IPS-15b (cell line): Measurements from ENCODE around the gene MRPS23.

Experiments used
- H3K27me3 ChIP-seq: one replicate; pipeline ENCODE4 v1.6.1; 2013; ENCODE audit warnings: low read length; ENCODE audit not compliant: control insufficient read depth, insufficient read depth
- H3K36me3 ChIP-seq: one replicate; pipeline ENCODE4 v1.6.1; 2013; ENCODE audit warnings: low read length; ENCODE audit not compliant: control insufficient read depth, insufficient read depth
- H3K4me1 ChIP-seq: one replicate; pipeline ENCODE4 v1.6.1; 2013; ENCODE audit warnings: mild to moderate bottlenecking, low read length; ENCODE audit not compliant: control insufficient read depth, insufficient read depth
- H3K4me3 ChIP-seq: one replicate; pipeline ENCODE4 v1.5.1; 2013; ENCODE audit warnings: low read depth, low read length
- H3K9ac ChIP-seq: one replicate; pipeline ENCODE4 v1.6.1; 2013; ENCODE audit warnings: low read depth, mild to moderate bottlenecking, low read length
- H3K9me3 ChIP-seq: one replicate; pipeline ENCODE4 v1.6.1; 2013; ENCODE audit warnings: mild to moderate bottlenecking, low read length; ENCODE audit not compliant: control insufficient read depth, insufficient read depth

The MRPS23 gene

DNA sequence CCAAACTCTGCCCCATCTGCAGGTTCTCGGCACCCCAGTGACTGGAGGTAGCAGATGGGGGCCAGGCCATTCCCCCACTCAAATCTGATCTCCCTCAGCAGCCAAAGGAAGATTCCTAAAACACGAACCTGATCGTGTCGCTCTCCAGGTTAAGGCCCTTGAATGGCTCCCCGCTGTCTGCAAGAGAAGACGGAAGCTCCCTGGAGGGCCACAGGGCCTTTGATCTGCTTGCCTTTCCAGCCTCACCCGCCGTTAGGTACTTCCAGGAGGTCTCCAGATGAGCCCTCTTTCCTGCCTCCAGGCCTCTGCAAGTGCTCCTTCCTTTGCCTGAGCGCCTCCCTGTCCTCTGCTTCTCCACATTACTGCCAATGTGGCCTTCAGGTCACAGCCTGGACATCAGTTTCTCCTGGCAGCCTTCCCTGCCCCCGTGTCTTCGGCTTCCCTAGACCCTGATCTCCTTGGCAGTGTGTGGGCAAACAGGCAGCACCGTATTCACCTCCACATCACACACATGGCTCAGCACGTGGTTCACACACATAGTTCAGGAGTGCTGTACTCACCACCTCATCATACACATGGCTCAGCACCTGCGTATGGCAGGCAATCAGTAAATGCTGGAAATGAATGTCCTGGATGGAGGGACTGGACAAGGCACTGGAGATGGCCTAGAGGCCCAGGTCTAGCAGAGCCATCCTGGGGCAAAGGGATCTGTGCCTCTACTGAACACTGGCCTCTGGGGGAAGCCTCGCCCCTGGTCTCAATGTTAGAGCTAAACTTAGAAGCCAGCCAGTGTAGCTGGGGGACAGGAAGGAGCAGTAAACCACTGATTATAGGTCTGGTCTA is 26.4 kb upstream of the MRPS23 start:
- Histone ChIP-seq H3K27me3 (peaks cover 56% of the 10 kb centered on the region), H3K36me3 (no peaks in the 10 kb centered on the region), H3K4me1 (peaks cover 30% of the 10 kb centered on the region), H3K9me3 (no peaks in the 10 kb centered on the region), H3K4me3 (peak overlapping the region; percentile 4), H3K9ac (no peak overlapping the region)

DNA sequence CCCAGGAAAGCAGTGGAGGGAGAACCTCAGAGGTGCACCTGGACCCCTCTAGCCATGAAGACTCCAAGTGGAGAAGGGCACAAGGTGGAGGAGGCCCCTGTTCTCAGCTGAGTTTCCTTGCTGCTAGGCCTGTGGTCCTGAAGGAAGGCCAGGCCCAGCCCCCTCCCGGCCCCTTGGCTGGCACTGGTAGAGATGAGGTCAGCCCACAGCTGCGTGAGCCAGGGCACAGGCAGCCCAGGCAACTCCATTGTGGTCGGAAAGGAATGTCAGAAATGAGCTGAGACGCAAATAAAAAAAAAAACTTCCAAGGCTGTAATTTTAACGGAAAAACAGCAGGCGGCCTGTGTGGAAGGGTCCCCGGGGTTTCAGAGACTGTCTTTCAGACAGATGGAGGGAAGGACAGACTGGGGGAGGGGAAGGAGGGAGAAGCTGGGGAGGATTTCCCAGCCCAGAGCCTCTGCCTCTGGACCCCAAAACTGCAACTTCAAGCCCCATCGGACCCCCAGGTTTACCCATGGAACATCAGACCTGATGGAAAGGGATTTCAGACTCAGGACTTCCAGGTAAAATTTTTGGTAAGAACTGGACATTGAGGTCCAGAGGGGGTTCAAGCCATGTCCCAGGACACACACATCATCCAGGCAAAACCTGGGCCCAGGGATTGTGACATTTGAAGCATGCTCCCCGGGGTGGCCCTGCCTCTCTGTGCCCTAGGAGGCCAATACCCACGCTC is 25.6 kb upstream of the MRPS23 start:
- peak overlapping the region; percentile 26 for H3K4me3 ChIP-seq
- H3K9me3 ChIP-seq, result no peaks in the 10 kb centered on the region
- peaks cover 2% of the 10 kb centered on the region for H3K36me3 ChIP-seq
- no peak overlapping the region for H3K9ac ChIP-seq
- peaks cover 30% of the 10 kb centered on the region for H3K4me1 ChIP-seq
- peaks cover 56% of the 10 kb centered on the region for H3K27me3 ChIP-seq

DNA sequence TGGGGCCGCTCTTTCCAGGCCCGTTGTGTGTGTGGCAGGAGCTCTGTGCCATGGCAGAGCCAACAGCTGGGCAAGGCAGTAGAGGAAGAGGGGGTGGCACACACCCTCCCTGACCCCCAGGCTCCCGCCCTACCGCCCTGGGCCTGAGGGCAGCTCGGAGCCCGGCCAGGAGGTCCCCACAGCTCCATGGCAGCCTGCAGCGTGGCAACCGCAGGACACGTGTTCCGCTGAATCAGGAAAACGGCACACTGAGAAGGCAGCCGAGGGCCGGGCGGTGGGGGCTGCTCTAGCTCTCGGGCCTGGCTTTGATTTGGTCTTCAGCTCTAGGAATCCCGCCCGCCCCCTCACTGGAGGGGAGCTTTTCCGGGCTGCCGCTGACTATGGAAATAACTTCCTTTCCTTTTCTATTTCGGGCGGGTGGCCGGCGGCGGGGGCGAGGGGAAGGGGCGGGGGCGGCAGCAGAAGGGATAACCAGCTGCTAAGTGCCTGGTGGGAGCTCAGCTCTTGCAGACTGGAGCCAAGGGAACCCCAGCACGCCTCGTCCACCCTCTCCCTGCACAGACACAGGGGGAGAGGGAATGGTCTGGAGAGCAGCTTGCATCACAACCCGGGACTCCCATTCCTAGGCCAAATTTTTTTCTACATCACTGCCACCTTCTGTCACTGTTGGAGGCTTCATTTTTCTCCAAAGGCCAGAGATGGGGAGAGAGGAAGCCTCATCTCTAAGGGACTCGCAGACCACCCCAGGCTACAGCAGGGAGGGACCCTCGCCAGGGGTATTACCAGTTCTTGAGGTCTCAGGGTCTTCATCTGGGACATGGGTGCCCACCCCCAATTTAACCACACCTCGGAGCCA is 24.8 kb upstream of the MRPS23 start:
- H3K27me3 ChIP-seq, result peaks cover 52% of the 10 kb centered on the region
- H3K4me3 ChIP-seq, result peak overlapping the region; percentile 26
- H3K4me1 ChIP-seq, result peaks cover 30% of the 10 kb centered on the region

DNA sequence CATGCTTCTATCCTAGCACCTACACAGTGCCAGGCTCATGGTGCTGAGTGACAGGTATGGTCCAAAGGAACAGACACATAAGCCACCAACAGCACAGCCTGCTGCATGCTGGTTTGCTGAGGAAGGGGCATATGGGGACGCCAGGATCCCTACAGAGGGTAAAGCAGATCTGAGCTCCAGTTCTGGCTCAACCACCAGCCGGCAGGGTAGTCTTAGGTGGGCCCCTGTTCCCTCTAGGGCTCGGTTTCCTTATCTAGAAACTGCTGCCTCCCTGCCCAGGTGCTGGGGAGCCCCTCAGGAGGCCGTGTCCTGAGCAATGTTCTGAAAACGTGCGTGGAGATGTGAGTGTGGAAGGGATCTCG is 24.2 kb upstream of the MRPS23 start:
- peaks cover 51% of the 10 kb centered on the region for H3K27me3 ChIP-seq
- H3K9me3 ChIP-seq, result no peaks in the 10 kb centered on the region
- H3K4me1 ChIP-seq, result peaks cover 27% of the 10 kb centered on the region
- H3K36me3 ChIP-seq, result peaks cover 4% of the 10 kb centered on the region
- peak overlapping the region; percentile 8 for H3K4me3 ChIP-seq
- peak overlapping the region; percentile 60 for H3K9ac ChIP-seq

More for the DNA sequence above, 24.8 kb upstream of the MRPS23 start:
- H3K36me3 ChIP-seq, result peaks cover 4% of the 10 kb centered on the region
- no peaks in the 10 kb centered on the region for H3K9me3 ChIP-seq
- peak overlapping the region; percentile 60 for H3K9ac ChIP-seq

DNA sequence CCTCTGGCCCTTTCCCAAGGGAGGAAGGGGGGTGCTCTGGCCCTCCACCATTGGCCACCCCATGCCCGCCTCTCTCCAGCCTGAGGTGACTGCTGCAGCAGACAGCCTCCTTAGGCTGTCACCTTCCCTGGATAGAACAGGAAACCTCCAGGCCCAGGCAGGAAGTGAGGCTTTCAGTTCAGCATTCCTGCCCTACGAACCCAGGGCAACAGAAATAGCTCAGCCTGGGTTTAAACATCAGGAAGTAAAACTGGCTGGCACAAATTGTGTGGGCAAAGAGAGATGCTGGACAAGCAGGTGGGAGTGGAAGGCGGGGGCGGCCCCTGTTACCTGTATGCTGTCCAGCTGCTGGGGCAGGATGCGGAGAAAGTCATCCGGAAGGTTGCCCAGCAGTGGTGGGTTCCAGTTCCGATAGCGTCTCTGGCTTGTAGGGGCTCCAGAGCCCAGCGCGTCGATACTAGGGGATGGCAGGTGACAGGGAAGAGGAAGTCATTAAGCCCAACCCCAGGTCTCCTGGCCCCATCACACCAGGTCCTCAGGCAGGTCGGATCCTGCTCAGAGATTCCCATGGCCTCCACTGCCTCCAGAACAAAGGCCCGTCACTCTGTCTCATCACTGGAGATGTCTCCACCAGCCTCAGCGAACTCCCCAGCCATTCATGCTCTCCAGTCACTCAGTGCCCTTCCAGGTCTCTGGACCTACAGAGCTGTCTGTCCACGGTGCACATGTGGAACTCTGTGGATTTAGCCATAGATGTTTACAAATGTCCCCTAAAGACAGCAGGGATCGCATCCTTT is 23.6 kb upstream of the MRPS23 start:
- Histone ChIP-seq H3K4me3 (no peak overlapping the region), H3K4me1 (peaks cover 27% of the 10 kb centered on the region), H3K27me3 (peaks cover 50% of the 10 kb centered on the region), H3K36me3 (peaks cover 4% of the 10 kb centered on the region), H3K9me3 (no peaks in the 10 kb centered on the region), H3K9ac (no peak overlapping the region)

DNA sequence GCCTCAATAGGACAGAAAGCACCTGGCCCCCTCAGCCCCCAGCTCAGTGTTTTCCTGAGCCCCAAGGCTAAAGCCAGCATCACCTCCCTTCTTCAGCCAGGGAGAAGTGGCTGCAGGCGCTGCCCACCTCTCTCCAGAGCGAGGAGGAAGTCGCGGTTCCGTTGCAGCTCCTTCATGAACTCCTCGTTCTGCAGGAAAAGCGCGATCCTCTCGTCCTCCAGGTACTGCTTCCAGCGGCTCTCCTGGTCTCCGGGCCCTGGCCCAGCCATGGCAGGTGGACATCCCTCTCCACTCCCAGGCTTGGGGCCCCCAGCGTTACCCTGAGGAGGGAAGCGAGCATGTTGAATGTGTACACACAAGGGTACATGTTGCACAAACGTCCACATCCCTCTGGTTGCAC is 22.7 kb upstream of the MRPS23 start:
- Histone ChIP-seq H3K4me1 (peaks cover 29% of the 10 kb centered on the region), H3K36me3 (peaks cover 4% of the 10 kb centered on the region), H3K9ac (no peak overlapping the region), H3K27me3 (peaks cover 42% of the 10 kb centered on the region), H3K9me3 (no peaks in the 10 kb centered on the region), H3K4me3 (no peak overlapping the region)

DNA sequence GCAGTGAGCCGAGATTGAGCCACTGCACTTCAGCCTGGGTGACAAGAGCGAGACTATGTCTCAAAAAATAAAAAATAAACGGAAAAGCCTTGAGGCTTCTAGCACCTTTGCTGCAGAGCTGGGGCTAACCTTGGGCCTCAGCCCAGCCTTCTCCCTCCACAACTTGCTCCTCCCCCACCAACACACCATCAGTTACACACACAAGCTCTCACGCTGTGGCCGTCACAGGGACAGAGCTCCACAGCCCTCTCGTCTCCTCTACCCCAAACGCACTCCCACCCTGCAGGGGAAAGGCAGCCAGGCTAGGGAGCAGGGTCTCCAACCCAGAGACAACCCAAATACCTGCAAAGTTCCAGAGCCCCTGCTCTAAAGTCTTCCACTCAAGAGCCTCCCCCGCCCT is 22.0 kb upstream of the MRPS23 start:
- Histone ChIP-seq H3K9ac (no peak overlapping the region), H3K27me3 (peaks cover 38% of the 10 kb centered on the region), H3K36me3 (peaks cover 4% of the 10 kb centered on the region), H3K4me1 (peaks cover 29% of the 10 kb centered on the region), H3K9me3 (no peaks in the 10 kb centered on the region), H3K4me3 (no peak overlapping the region)

DNA sequence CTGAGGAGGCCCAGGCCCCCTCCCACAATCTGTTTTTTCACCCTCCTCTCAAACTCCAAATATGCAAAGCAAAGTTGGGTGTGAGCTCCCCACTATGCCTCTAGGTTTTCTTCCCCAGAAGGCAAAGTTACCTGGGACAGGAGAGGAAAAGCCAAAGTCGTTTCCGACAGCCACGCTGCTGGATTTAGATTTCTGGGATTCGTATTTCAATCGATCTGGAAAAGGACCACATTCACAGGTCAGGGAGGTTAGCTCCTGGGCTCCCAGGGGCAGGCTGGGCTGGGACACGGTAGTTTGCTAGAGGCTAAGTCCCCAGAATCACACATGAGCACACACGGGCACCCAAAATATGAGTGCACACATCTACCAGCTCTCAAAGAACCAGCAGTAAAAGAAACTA is 21.3 kb upstream of the MRPS23 start:
- peaks cover 4% of the 10 kb centered on the region for H3K36me3 ChIP-seq
- H3K9me3 ChIP-seq, result no peaks in the 10 kb centered on the region
- peaks cover 31% of the 10 kb centered on the region for H3K27me3 ChIP-seq
- peaks cover 23% of the 10 kb centered on the region for H3K4me1 ChIP-seq
- no peak overlapping the region for H3K4me3 ChIP-seq
- H3K9ac ChIP-seq, result no peak overlapping the region

DNA sequence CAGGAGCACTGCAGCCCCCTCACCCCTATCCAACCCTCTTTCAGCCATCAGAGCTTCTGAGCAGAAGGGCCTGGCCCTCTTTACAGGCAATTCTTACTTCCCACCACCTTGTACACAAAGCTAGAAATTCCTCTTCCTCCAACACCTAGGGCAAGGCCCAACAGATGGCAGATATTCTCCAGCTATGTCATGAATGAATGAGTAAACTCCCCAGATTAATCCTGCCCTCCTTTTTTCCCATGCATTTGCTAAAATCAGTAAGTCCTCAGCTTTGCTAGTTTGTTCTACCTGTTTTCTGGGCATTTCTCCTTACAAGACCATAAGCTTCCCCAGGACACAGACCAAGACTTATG is 20.4 kb upstream of the MRPS23 start:
- peaks cover 15% of the 10 kb centered on the region for H3K4me1 ChIP-seq
- H3K36me3 ChIP-seq, result peaks cover 4% of the 10 kb centered on the region
- H3K9ac ChIP-seq, result no peak overlapping the region

DNA sequence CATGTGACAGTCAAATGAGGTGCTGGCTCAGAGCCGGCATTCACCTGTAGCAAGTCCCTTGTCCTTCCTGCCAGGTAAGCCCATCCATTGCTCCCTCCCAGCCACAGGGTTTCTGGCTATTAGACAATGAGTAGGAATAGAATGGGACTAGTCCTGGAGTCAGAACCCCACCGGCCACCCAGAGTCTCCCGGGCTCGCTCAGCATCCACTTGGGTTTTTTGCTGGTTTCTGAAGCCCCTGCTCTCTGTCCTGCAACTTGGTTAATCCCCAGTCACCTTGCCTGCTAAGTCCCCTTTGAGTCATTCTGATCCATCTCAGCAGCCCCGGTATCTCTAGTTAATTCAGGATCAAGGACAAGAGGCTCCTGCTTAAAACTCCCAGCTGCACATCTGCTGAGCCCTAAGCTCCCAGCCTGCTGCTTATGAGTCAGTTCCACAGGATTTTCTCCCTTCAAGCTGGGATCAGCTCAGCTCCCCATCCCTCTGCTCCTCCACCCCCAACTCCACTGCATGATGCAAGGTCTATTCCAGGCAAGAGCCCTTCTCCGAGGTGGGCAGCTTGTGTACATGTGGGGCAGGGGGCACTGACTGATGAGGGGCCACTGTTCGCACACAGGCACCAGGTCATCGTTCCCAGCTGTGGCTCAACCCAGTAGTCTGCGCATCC is 19.9 kb upstream of the MRPS23 start:
- no peak overlapping the region for H3K4me3 ChIP-seq
- H3K4me1 ChIP-seq, result peaks cover 10% of the 10 kb centered on the region
- H3K27me3 ChIP-seq, result peaks cover 19% of the 10 kb centered on the region
- peaks cover 6% of the 10 kb centered on the region for H3K36me3 ChIP-seq
- no peaks in the 10 kb centered on the region for H3K9me3 ChIP-seq
- H3K9ac ChIP-seq, result no peak overlapping the region

More for the DNA sequence above, 20.4 kb upstream of the MRPS23 start:
- no peaks in the 10 kb centered on the region for H3K9me3 ChIP-seq
- no peak overlapping the region for H3K4me3 ChIP-seq
- peaks cover 23% of the 10 kb centered on the region for H3K27me3 ChIP-seq
